H1 (cell line): ENCODE measurements around the gene RTN4RL2. TPM values are rescaled to one million over a fixed set of nuclear protein-coding genes. Genes with fewer than 3 reads are reported as not detected.

Experiments
- CTCF ChIA-PET: fragments of 300-600 bp; sonication (Branson Sonifier 250); formaldehyde crosslinking; loops from one replicate; lab custom pipeline; 2021; ENCODE audit not compliant: partially characterized antibody; lab: Charles Lee
- POLR2A ChIA-PET: fragments of 300-600 bp; sonication (Branson Sonifier 250); formaldehyde crosslinking; loops from one replicate; lab custom pipeline; 2021; ENCODE audit warnings: inconsistent platforms; ENCODE audit not compliant: partially characterized antibody; lab: Charles Lee
- DNase-seq, 2 experiments: peaks; one replicate each; pipeline versions ENCODE4 v3.0.0 to v3.0.0-alpha.2; 2010 to 2022; ENCODE audit warnings: low spot score in 2 of 2, low read depth in 1 of 2, mixed read lengths in 1 of 2
- FAIRE-seq: peaks from 2 replicates; lab custom pipeline; 2011; peaks lifted over from hg19 to GRCh38; lab: Jason Lieb, UNC
- H2AFZ ChIP-seq: 2 replicates; pipeline ENCODE4 v1.8.1; 2012; ENCODE audit warnings: low read length, inconsistent platforms
- H2AK5ac ChIP-seq: 2 replicates; pipeline ENCODE4 v1.6.1; 2013; ENCODE audit warnings: low read depth, low read length
- H2BK120ac ChIP-seq: replicated peaks from 2 replicates; pipeline ENCODE3; 2013; ENCODE audit warnings: low read depth, low read length, inconsistent platforms
- H2BK12ac ChIP-seq: 2 replicates; pipeline ENCODE4 v1.6.1; 2013; ENCODE audit warnings: low read depth, low read length
- H2BK15ac ChIP-seq: 2 replicates; pipeline ENCODE4 v1.6.1; 2013; ENCODE audit warnings: low read length
- H2BK20ac ChIP-seq: 2 replicates; pipeline ENCODE4 v1.6.1; 2013; ENCODE audit warnings: low read length
- H2BK5ac ChIP-seq: 2 replicates; pipeline ENCODE4 v1.6.1; 2013; ENCODE audit warnings: low read depth, low read length
- H3K14ac ChIP-seq: 2 replicates; pipeline ENCODE4 v1.6.1; 2013; ENCODE audit warnings: inconsistent platforms; ENCODE audit not compliant: insufficient read length
- H3K18ac ChIP-seq: 2 replicates; pipeline ENCODE4 v1.6.1; 2013; ENCODE audit warnings: low read length; ENCODE audit errors: extremely low read depth
- H3K23ac ChIP-seq: 2 replicates; pipeline ENCODE4 v1.6.1; 2013; ENCODE audit warnings: inconsistent platforms; ENCODE audit not compliant: insufficient read length
- H3K23me2 ChIP-seq: 2 replicates; pipeline ENCODE4 v1.6.1; 2013; ENCODE audit warnings: low read depth, low read length
- H3K27ac ChIP-seq: 2 replicates; pipeline ENCODE4 v1.6.1; 2011; ENCODE audit warnings: low read depth, low read length, inconsistent platforms
- H3K27me3 ChIP-seq, 4 experiments: replicated peaks in 1 of 4; 1 replicate in 1 of 4; 2 replicates in 3 of 4; pipeline versions ENCODE4 v1.6.1 to v1.8.1; 2011 to 2013; ENCODE audit warnings: low read length in 3 of 4, mild to moderate bottlenecking in 3 of 4, inconsistent platforms in 2 of 4, mixed read lengths in 2 of 4, moderate library complexity in 1 of 4; ENCODE audit not compliant: control insufficient read depth in 3 of 4, insufficient read depth in 3 of 4; ENCODE audit errors: extremely low read depth in 1 of 4
- H3K36me3 ChIP-seq, 4 experiments: 2 replicates each; pipeline versions ENCODE4 v1.6.1 to v1.8.1; 2011 to 2013; ENCODE audit warnings: mild to moderate bottlenecking in 4 of 4, low read length in 3 of 4, moderate library complexity in 2 of 4, control low read depth in 1 of 4, inconsistent platforms in 1 of 4; ENCODE audit not compliant: insufficient read depth in 4 of 4, control insufficient read depth in 2 of 4
- H3K4ac ChIP-seq: replicated peaks from 2 replicates; pipeline ENCODE3; 2013; ENCODE audit warnings: low read length, low read depth, mixed read lengths, inconsistent platforms; ENCODE audit not compliant: insufficient read length
- H3K4me1 ChIP-seq, 4 experiments: replicated peaks in 1 of 4; 1 replicate in 1 of 4; 2 replicates in 3 of 4; pipeline versions ENCODE4 v1.6.1 to v1.8.1; 2011 to 2013; ENCODE audit warnings: low read length in 3 of 4, inconsistent platforms in 2 of 4, mixed read lengths in 1 of 4; ENCODE audit not compliant: insufficient read depth in 4 of 4, control insufficient read depth in 3 of 4
- H3K4me2 ChIP-seq, 2 experiments: 2 replicates each; pipeline versions ENCODE4 v1.6.1 to v1.8.1; 2011 to 2013; ENCODE audit warnings: low read depth in 2 of 2, low read length in 2 of 2, control low read depth in 1 of 2, inconsistent platforms in 1 of 2, mild to moderate bottlenecking in 1 of 2; ENCODE audit not compliant: insufficient read depth in 1 of 2
- H3K4me3 ChIP-seq, 4 experiments: fragments of 200-600, 300-600 bp in 1 of 4; sonication (generic), shearing (Covaris generic), sonication (Bioruptor Twin) in 1 of 4; 2 replicates each; pipeline versions ENCODE4 v1.5.1 to v1.8.1; 2011 to 2016; ENCODE audit warnings: low read length in 4 of 4, low read depth in 3 of 4, control low read depth in 2 of 4, inconsistent platforms in 2 of 4, mild to moderate bottlenecking in 2 of 4, mixed read lengths in 1 of 4, moderate library complexity in 1 of 4; ENCODE audit not compliant: insufficient read depth in 2 of 4; ENCODE audit errors: extremely low read depth in 1 of 4
- H3K56ac ChIP-seq: replicated peaks from 2 replicates; pipeline ENCODE3; 2013; ENCODE audit warnings: low read depth, mild to moderate bottlenecking, mixed read lengths, low read length, inconsistent platforms; ENCODE audit not compliant: insufficient read length
- H3K79me1 ChIP-seq: 2 replicates; pipeline ENCODE4 v1.6.1; 2013; ENCODE audit warnings: low read depth, low read length, control low read depth
- H3K79me2 ChIP-seq, 2 experiments: 2 replicates each; pipeline versions ENCODE4 v1.6.1 to v1.8.1; 2012 to 2013; ENCODE audit warnings: low read length in 2 of 2, mild to moderate bottlenecking in 2 of 2, inconsistent platforms in 1 of 2; ENCODE audit not compliant: insufficient read depth in 2 of 2, control insufficient read depth in 1 of 2
- H3K9ac ChIP-seq, 4 experiments: replicated peaks in 1 of 4; 1 replicate in 1 of 4; 2 replicates in 3 of 4; pipeline versions ENCODE4 v1.6.1 to v1.8.1; 2011 to 2013; ENCODE audit warnings: low read depth in 3 of 4, low read length in 3 of 4, control low read depth in 2 of 4, mild to moderate bottlenecking in 2 of 4, moderate library complexity in 2 of 4, inconsistent platforms in 1 of 4; ENCODE audit errors: extremely low read depth in 1 of 4
- H3K9me3 ChIP-seq, 2 experiments: 2 replicates each; pipeline versions ENCODE4 v1.6.1 to v1.8.1; 2012 to 2013; ENCODE audit warnings: mild to moderate bottlenecking in 2 of 2, moderate library complexity in 2 of 2, control low read depth in 1 of 2, inconsistent platforms in 1 of 2, low read depth in 1 of 2, low read length in 1 of 2, mixed read lengths in 1 of 2; ENCODE audit not compliant: insufficient read depth in 2 of 2
- H4K20me1 ChIP-seq, 2 experiments: replicated peaks in 1 of 2; 2 replicates each; pipeline versions ENCODE3 to v1.8.1; 2011 to 2013; ENCODE audit warnings: inconsistent platforms in 2 of 2, low read length in 2 of 2, mild to moderate bottlenecking in 1 of 2; ENCODE audit not compliant: insufficient read depth in 2 of 2, control insufficient read depth in 1 of 2
- H4K5ac ChIP-seq: 2 replicates; pipeline ENCODE4 v1.6.1; 2013; ENCODE audit warnings: low read length, low read depth, mixed read lengths, inconsistent platforms; ENCODE audit not compliant: insufficient read length
- H4K8ac ChIP-seq: 2 replicates; pipeline ENCODE4 v1.8.0; 2013; ENCODE audit warnings: mild to moderate bottlenecking, moderate library complexity, low read length, inconsistent platforms; ENCODE audit not compliant: insufficient read depth; ENCODE audit errors: extremely low read depth
- H4K91ac ChIP-seq: replicated peaks from 2 replicates; pipeline ENCODE3; 2013; ENCODE audit warnings: low read length, mixed read lengths, inconsistent platforms; ENCODE audit not compliant: insufficient read length
- BACH1 ChIP-seq: IDR thresholded peaks from 2 replicates; pipeline ENCODE4 v1.6.1; 2012; ENCODE audit warnings: low read length, improper control_type of control experiment
- BCL11A ChIP-seq, 2 experiments: IDR thresholded peaks; one replicate each; pipeline ENCODE4 v1.6.1; 2011; ENCODE audit warnings: low read depth in 2 of 2, low read length in 2 of 2, mild to moderate bottlenecking in 2 of 2
- BRCA1 ChIP-seq: IDR thresholded peaks from 2 replicates; pipeline ENCODE4 v1.6.1; 2012; ENCODE audit warnings: low read depth, low read length, improper control_type of control experiment
- CBX5 ChIP-seq: fragments of 300-800, 300-1000 bp; sonication (generic); IDR thresholded peaks from 2 replicates; pipeline ENCODE4 v1.7.1; 2016; ENCODE audit warnings: antibody characterized with exemption, low read length, low read depth
- CREB1 ChIP-seq: IDR thresholded peaks from 2 replicates; pipeline ENCODE4 v1.6.1; 2012; ENCODE audit warnings: inconsistent platforms
- CTBP2 ChIP-seq: IDR thresholded peaks from 2 replicates; pipeline ENCODE4 v1.7.0; 2011; ENCODE audit warnings: borderline replicate concordance, mild to moderate bottlenecking, moderate library complexity, mixed read lengths, low read length; ENCODE audit not compliant: insufficient read depth, insufficient read length
- GABPA ChIP-seq: IDR thresholded peaks from 2 replicates; pipeline ENCODE4 v1.6.1; 2011; ENCODE audit warnings: mild to moderate bottlenecking, low read length, moderate library complexity, borderline replicate concordance; ENCODE audit not compliant: insufficient read depth
- KDM4A ChIP-seq: IDR thresholded peaks from one replicate; pipeline ENCODE4 v1.7.1; 2012; ENCODE audit warnings: low read depth, mild to moderate bottlenecking, moderate library complexity, low read length, inconsistent platforms; ENCODE audit not compliant: severe bottlenecking
- NANOG ChIP-seq: IDR thresholded peaks from 2 replicates; pipeline ENCODE4 v1.6.1; 2011; ENCODE audit warnings: low read length, low read depth, mild to moderate bottlenecking, inconsistent platforms; ENCODE audit not compliant: insufficient read depth, poor library complexity, severe bottlenecking
- PHF8 ChIP-seq: fragments of 200-600 bp; sonication (generic); conservative IDR thresholded peaks from 2 replicates; pipeline ENCODE4 v1.7.1; 2012; ENCODE audit warnings: low read depth, mild to moderate bottlenecking, inconsistent platforms, low read length, moderate library complexity
- SP4 ChIP-seq: IDR thresholded peaks from 2 replicates; pipeline ENCODE4 v1.6.1; 2012; ENCODE audit warnings: low read length, inconsistent platforms
- TAF1 ChIP-seq: IDR thresholded peaks from 2 replicates; pipeline ENCODE4 v1.6.1; 2011; ENCODE audit warnings: mild to moderate bottlenecking, low read depth, low read length
- TBP ChIP-seq: IDR thresholded peaks from 2 replicates; pipeline ENCODE4 v1.6.1; 2011; ENCODE audit warnings: low read depth, low read length, improper control_type of control experiment
- TEAD4 ChIP-seq: IDR thresholded peaks from 2 replicates; pipeline ENCODE4 v1.6.1; 2012; ENCODE audit warnings: low read depth, low read length, inconsistent platforms, mixed read lengths
- WGBS, 2 experiments: shearing (Covaris generic) in 1 of 2; methylation state at CpG; one replicate each; pipeline versions ENCODE4 v1.1.6 to v1.1.7; 2013 to 2015; ENCODE audit warnings: low lambda C conversion rate in 2 of 2, mixed read lengths in 2 of 2, inconsistent platforms in 1 of 2, low coverage in 1 of 2, missing lambda C conversion rate in 1 of 2; ENCODE audit not compliant: insufficient replicate concordance in 2 of 2, insufficient coverage in 1 of 2, insufficient read length in 1 of 2; ENCODE audit errors: extremely low coverage in 1 of 2, missing lambda C conversion rate in 1 of 2; 5-methylcytosine and 5-hydroxymethylcytosine counted together
- polyA plus RNA-seq, 7 experiments: library from polyadenylated mRNA; depleted of rRNA in 3 of 7; stranded (reverse) in 5 of 7; unstranded in 2 of 7; fragments of >200 nt in 5 of 7; fragments of 200-250 nt in 2 of 7; gene quantifications; 1 replicate in 5 of 7; 2 replicates in 1 of 7; 4 replicates in 1 of 7; pipeline versions ENCODE4 v1.2.1 to v1.2.3, GENCODE V29; 2011 to 2013; ENCODE audit warnings: missing spikeins in 2 of 7, mixed read lengths in 2 of 7
- total RNA-seq: library from RNA; stranded (reverse); fragmentation: NEBNext Ultra II Directional; extraction: Animal tissue kit (Norgen Biotek cat#: 25700); gene quantifications from 2 replicates; pipeline ENCODE4 v1.2.1, GENCODE V29; 2021

Gene RTN4RL2
- total and polyA plus RNA-seq, 2 of the 8 experiments (the other 6 are each of a cell fraction or from before 2014, with no cell fraction given) = 11.4 to 23.7 TPM

DNA sequence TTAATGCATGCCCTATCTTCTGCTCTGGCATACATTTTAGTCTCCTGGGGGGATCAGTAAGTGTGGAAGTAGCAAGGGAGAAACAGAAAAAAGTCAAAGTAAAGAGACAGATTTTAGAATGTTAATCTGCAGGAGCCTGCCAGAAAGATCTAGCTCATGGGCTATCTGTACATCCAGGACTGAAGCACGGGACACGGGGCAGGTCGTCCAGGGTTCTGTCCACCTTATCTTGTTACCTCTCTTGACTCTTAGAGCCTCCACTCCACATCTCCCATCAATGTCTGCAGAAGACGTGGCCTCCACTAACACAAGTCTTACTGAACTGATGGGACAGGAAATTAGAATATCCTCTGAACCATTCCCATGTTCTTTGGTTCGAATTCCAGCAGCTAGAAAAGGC lies 31.7 kb upstream of the RTN4RL2 start:
- Histone ChIP-seq H3K23me2 (no peaks in the 10 kb centered on the region; the same call in 1 of the 2 replicates), H3K4me2 (no peak overlapping the region), H3K4ac (no peak overlapping the region)
- TF ChIP-seq BCL11A (IDR thresholded peaks at IDR 0.05; ENCODE audit: low read depth in 2 of 2, low read length in 2 of 2) (no peak), BACH1 (no peak), CTBP2 (no peak), TAF1 (no peak), PHF8 (no peak), BRCA1 (no peak), CBX5 (no peak), KDM4A (no peak), TEAD4 (no peak), SP4 (no peak), TBP (no peak), NANOG (no peak), CREB1 (no peak), GABPA (no peak)
- TF ChIP-seq, all 59 proteins: peak for 0
- no peak overlapping the region for H2BK120ac ChIP-seq
- ChIA-PET POLR2A (interaction anchor here (1.1 to 1.7 kb wide), 3 partner anchors 28 to 284 kb away, joined by 3 to 4 read pairs (median 3); partner anchors contain the start of genes MED19 and TMX2), CTCF (interaction anchor here (1.4 to 10.1 kb wide), 3 partner anchors 13 to 65 kb away, joined by 4 to 68 read pairs (median 7); no protein-coding TSS in a partner anchor)
- no peak overlapping the region for H3K9ac ChIP-seq
- no peak overlapping the region for H2BK5ac ChIP-seq
- peaks cover 0 to 8% (median 0%) of the 10 kb centered on the region in 4 experiments; a peak in 1 of 8 replicates for H3K36me3 ChIP-seq
- WGBS, 2 experiments = 88% methylated on average over 5 of the region's 5 CpGs; no CpG with 5 or more reads in 1 of the 2 experiments
- H3K14ac ChIP-seq = no peak overlapping the region
- peaks cover 0 to 19% (median 13%) of the 10 kb centered on the region in 4 experiments; a peak in 6 of 7 replicates for H3K4me1 ChIP-seq
- no peaks in the 10 kb centered on the region for H3K9me3 ChIP-seq
- no peak overlapping the region for H3K23ac ChIP-seq
- H4K20me1 ChIP-seq = no peaks in the 10 kb centered on the region
- no peak overlapping the region for H2BK20ac ChIP-seq
- no peak overlapping the region for H4K91ac ChIP-seq
- H2AK5ac ChIP-seq = no peak overlapping the region
- no peak overlapping the region for H2BK12ac ChIP-seq
- no peak overlapping the region for H4K8ac ChIP-seq
- H3K27me3 ChIP-seq = peaks cover 0 to 11% (median 5%) of the 10 kb centered on the region in 4 experiments; a peak in 5 of 7 replicates
- no peak overlapping the region for H3K27ac ChIP-seq
- DNase-seq = no peak
- no peak overlapping the region for H2AFZ ChIP-seq
- no peak overlapping the region for H3K4me3 ChIP-seq
- H4K5ac ChIP-seq = no peak overlapping the region
- no peaks in the 10 kb centered on the region for H3K79me2 ChIP-seq
- no peak overlapping the region for H3K18ac ChIP-seq
- no peak overlapping the region for H2BK15ac ChIP-seq
- no peak for FAIRE-seq
- peaks cover 4% of the 10 kb centered on the region; the same call in 1 of the 2 replicates for H3K79me1 ChIP-seq
- H3K56ac ChIP-seq = no peak overlapping the region
